Stromal cell of bone marrow (primary cell): ENCODE measurements around the gene SFSWAP.
"Not testable (repeated sequence)": the region's sequence is repeated elsewhere in the genome, so short reads cannot be mapped to it uniquely, and the experiment has no call there.

Experiments
- DNase-seq: peaks from one replicate; pipeline ENCODE4 v3.0.0-alpha.2; 2012; ENCODE audit warnings: low read depth

SFSWAP gene

DNA sequence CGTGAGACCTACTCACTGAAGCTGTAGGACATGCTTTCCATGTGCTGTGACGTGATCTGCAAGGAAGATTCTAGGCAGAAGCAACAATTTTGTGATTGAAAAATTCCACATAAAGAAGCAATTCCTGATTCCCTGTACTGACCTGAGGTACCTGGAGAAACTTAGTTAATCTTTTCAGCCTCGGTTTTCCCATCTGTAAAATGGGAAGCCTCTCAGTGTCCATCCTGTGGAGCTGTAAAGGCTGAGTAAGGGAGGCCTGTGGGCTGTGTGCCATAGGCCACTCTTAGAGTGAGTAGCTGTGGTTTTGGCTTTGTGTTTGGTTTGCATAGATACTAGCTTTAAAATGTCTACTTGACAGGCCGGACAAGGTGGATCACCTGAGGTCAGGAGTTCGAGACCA is 50.7 kb downstream of the SFSWAP start:
- no peak for DNase-seq

DNA sequence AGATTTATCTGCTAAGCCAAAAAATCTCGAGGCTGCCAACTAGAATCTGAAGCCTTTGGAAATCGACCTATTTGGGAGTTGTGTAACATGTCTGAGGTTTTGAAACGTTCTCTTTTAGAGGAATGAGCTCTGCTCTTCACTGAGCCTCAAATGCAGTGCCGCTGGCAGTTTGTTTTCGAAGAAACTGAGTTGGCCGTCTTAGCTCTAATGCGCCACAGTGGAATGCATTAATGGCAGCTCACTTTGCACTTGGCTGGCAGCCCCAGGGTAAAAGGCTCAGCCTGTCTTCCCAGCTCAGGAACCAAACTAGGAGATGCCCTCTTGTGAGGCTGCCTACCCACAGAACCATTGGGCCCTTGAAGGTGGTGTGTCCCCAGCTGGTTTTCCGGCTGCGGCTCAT is 53.8 kb downstream of the SFSWAP start:
- no peak for DNase-seq

DNA sequence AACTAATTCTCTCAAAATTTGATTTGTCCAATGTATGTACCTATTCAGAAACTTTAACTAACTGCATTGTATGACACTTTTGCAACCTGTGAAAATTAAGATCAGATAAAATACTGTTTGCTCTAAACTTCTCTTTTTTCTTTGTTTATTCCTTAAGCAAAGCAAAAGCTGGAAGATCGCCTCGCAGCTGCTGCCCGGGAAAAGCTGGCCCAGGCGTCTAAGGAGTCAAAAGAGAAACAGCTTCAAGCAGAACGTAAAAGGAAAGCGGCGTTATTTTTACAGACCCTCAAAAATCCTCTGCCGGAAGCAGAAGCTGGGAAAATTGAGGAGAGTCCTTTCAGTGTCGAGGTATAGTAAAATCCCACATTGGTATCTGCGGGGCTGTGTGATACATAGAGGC is 55.1 kb downstream of the SFSWAP start:
- DNase-seq, result no peak

DNA sequence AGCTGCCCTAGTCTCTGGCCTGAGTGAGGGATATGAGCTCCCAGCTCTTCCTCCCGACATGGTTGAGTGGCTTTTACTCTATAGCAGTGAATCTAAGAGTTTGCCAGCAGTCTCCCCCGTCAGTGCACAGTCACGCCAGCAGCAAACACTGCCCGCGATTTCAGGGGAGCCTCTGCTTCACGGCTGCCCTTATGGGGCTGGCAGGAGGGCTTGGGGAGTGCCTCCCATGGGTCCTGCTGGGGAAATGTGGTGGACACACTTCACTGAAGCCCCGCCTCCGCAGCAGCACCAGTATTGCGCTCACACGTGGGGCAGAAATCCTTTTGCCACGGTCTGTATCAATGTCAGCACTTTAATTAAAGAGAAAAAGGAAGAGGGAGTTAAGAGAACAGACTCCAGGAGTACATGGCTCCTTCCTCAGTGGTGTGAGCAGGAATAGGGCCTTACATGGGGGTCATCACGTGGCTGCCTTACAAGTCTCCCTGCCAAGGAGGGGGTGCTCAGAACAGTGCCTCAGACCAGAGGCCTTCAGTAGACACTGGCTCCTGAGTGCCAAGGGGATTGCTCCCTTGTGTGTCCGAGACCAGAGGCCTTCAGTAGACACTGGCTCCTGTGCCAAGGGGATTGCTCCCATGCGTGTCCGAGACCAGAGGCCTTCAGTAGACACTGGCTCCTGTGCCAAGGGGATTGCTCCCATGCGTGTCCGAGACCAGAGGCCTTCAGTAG is 55.7 kb downstream of the SFSWAP start:
- DNase-seq, result no peak

DNA sequence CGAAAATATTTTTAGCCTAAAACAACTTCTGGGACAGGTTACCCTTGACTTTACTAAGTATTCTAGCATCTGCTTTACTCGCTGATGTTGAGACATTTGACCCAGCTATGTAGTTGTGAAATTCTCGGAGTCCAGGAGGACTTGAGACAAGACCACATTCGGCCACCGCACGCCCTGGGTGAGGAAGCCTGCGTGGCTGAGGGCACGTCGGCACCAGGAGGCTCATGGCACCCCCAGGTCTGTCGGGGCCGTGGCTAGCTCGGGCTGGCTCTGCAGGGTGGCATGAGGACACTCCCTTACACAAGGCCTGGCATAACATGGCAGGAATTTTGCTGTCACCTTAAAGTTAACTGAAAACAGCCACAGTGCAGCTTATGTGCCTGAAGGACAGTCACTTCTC is 59.2 kb downstream of the SFSWAP start:
- DNase-seq, result no peak

DNA sequence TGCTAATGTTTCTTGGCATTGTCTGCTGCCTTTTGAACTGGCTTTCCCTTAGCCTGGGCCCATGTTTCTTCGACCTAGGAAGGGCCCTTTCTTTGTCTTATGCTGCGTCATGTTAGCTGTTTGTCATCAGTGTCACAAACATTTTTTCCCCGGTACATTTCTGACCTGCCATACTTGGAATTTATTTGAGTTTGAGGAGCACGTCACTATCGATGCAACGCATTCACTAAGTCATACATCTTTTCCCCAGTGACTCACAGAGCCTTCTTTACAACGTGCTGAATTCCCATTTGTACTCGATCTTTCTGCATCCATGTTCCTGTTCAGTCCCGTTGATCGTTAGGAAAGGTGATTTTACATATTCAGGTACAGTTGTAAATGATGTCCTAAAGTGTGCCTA is 61.1 kb downstream of the SFSWAP start:
- DNase-seq, result no peak

DNA sequence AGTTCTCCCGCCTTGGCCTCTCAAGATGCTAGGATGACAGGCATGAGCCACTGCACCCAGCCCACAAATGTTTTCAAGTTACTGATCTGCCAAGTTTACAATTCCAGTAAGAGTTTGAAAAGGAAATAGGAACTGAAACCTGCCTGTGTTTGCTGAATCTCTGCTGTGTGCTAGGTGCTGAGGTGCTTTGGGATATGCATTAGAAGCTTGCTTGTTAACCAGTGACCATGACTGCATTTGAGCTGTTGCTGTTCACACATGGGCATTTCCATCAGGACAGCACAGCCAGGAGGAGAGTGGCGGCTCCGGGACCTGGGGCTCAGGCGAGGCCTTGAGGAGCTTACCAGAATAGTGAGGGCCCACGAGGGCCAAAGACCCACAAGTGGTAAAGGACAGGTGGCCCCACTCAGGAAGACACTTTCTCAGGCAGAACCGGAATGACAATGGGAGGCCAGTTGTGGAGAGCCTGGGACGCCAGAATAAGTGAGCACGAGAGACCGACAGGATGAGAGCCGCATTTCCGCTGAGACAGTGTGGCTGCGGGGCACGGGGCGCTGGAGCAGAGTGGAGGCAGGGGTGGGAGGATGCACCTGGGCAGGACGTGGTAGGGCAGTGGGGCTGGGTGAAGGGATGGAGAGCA is 62.8 kb downstream of the SFSWAP start:
- DNase-seq, result no peak

DNA sequence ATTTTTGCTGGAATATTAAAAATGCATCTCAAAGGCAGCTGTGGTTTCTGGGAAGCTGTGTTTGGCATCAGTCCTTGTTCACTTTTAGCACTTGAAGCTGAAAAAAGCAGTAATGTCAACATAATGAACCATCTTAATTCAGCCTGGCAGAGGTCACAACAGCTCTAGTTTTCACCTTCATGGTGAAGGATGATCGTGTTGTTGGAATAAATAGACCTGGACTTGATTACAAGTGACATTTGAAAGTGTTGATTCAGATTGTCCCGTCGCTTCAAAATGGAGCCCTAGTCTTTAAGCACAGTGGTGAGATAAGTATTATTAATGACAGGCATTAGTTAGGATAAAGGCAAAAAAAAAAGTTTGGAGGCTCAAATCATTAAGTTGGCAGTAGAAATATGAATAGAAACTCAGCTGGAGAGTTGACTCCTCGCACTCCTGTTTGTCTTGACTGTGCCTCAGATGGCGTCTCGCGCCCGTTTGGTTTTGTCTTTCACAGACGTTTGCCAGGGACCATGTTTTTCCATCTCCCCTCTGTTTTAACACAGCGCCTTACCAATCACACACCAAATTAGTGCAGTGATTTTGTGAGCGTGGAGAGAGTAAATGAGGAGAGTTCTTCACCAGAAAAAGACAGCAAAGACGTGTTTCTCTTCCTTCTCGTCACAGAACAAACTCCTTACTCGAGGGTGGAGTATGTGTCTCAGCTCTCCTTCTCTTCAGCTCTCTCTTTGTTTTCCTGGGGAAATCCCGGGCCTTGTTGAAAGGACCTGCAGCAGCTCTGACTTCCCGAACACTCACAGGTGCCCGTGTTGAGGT is 63.9 kb downstream of the SFSWAP start:
- DNase-seq, result no peak

DNA sequence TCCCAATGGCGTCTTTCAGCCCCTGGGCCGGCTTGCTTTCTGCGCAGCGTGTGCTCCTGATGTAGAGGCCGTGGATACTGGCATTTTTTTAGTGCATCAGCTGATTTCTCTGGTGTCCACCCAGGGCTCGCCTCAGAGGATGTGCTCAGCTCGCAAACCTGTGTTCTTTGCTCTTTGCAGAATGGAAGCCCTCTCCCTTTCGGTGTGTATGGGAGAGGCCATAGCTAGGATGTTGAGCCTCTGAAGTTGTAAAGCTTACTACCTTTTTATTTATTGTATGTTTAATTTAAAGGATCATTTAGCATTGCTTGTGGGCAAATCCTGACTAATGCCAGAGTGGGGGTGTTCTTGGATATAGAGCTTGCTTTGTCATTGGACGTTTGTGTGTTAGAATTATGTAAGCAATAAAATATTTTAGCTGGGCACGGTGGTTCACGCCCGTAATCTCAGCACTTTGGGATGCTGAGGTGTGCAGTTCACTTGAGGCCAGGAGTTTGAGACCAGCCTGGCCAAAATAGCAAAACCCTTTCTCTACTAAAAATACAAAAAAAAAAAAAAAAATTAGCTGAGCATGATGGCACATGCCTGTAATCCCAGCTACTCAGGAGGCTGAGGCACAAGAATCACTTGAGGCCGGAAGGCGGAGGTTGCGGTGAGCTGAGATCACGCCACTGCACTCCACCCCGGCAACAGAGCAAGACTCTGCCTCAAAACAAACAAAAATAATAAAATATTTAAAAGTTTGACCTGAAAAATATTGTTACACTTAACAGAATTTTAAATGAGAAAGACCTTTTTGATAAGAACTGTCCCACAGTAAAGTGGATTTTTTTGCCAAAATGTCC is 64.7 kb downstream of the SFSWAP start:
- DNase-seq, result no peak

DNA sequence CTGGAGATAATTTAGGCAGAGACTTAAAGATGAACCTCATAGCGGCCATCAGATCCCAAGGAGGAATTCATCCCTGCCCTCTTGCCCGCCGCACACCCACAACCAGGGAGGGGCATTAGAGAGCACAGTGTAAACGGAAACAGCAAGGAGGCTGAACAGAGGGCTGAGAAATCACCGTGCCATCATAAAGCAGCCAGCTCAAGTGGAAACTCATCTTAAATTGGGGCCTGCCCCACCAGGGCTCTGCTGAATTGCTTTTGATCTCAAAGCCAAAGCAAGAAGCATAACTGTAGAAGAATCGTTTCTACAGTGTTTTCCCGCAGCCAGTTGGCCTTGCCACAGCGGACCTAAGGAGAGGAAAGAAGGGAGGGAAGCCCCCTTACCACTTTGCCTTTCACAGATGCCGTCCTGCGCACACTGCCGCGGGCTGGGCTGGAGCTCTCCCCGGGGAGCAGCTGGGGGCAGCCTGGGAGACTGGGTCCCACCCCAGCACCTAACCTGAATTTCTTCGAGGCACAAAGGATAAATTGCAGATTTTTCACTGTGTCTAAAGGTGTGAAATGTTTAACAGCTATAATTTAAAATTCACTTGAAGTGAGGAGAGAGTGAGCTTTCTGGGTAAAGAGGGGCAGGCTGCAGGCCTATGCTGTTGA is 65.5 kb downstream of the SFSWAP start:
- no peak for DNase-seq

DNA sequence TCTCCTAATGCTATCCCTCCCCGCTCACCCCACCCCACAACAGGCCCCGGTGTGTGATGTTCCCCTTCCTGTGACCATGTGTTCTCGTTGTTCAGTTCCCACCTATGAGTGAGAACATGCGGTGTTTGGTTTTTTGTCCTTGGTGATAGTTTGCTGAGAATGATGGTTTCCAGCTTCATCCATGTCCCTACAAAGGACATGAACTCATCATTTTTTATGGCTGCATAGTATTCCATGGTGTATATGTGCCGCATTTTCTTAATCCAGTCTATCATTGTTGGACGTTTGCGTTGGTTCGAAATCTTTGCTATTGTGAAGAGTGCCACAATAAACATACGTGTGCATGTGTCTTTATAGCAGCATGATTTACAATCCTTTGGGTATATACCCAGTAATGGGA is 66.4 kb downstream of the SFSWAP start:
- DNase-seq, result not testable (repeated sequence)

DNA sequence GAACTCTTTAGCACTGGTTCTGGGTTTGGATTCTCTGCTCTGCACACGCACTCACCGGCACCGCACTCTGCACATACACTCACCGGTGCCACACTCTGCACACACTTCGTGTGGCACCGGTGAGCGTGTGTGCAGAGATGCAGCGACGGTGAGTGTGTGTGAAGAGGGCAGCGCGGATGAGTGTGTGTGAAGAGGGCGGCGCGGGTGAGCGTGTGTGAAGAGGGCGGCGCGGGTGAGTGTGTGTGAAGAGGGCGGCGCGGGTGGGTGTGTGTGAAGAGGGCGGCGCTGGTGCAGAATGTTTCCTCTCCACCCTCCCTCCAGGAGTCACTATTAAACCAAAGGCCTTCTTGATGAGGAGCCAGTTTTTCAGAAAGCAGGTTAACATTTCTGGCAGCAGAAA is 68.1 kb downstream of the SFSWAP start:
- DNase-seq, result no peak

DNA sequence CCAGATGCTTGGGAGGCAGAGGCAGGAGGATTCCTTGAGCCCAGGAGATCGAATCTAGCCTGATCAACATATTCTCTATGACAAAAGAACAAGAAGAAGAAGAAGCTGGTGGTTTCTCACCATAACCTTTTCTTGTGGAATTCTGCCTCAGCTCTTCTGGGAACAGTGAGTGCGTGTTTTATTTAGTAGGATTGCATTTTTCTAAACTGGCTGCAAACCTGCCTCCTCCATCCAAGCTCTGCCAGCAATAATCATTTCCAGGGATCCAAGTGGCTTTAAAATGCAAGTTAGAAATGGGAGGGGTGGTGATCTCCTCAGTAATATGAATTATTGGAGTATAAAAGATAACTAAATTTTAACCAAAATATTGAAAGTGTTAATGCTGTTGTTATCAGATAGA is 71.2 kb downstream of the SFSWAP start:
- no peak for DNase-seq

DNA sequence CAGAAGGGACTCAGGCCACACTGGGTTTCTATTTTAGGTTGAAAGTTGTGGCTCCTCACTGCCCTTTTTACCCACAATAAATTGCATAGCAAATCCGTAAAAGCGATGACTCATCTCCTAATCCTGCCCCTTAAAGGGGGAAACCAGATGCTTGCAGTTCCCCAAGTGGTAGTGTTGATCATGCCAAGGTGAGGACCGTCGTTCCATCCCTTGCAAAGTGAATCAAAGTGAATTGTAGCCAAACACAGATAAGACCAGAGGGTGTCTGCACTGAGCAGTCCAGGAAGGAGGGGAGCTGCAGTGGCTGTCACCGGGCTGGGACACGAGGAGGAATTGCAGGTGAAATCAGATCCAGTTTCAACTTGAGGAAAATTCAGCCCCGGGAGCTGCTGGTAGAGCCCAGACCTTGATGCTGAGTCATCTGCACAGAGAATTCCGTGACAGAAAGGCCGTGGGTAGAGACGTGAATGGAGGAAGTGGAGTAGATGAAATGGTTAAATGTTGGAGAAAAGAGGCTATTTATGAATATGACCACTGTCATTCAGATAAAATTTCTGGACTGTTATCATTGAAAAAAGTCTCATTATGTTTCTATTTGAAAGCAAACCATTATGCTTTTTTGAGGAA is 73.1 kb downstream of the SFSWAP start:
- peak; percentile 68 for DNase-seq

DNA sequence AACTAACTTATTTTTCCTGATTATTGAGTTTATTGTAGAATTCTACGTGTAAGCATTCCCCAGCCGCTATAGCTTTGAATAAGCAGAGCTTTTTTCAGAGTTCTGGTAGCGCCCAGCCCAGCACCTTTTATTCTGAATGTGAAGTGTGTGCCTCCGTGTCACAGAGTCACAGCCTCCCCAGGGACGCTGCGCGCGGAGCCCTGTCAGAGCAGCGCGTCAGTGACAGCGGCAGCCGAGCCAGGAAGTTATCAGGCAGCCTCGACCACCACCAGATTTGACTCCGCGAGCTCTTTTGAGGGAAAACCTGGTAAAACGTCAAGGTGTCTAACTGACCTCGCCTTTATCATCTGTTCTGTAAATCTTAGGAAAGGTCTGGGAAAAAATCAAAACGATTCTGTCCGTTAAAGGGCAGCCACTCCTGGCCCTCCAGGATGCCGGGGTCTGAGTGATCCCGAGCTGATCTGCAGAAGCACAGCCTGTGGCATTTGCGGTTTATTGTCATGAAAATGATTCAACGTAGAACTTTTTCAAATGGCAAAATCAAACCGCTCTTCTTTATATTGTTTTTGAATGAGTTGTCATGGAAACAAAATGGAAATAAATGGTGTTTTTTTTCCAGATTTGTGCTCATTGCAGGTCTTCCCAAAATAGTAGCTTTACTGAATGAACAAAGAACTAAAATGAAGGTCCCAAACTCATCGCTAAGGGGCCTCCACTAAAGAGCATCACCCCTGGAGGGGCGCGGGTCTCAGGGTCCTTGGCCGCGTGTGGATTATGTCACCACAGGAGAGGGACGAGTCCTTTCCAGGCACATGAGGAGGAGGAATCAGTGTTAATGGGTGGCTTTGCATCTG is 74.2 kb downstream of the SFSWAP start:
- DNase-seq, result peak; percentile 61

DNA sequence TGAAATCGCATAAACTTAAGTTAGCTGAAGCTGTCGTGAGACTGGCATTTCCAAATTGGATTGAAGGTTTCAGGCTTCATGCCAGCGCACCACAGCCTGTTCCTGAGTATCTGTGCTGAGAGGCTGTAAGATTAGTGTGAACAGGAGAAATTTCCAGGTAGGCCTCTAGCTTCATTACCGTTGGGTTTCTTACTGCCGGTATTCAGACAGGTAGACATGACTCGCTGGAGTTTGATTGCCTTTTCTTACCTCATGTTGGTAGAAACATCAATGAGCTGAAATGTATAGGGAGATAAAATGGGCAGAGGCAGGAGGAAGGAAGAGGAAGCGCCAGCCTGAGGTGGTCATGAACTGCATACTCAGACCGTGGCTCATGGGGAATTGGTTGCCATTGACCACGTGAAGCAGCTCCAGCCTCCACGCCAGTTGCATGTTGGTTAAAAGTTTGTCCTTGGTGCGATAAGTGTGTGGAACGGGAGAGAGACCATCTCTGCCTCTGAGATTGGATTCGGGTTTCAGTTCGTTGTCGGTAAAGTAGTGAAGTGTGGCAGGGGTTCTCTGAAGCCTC is 75.0 kb downstream of the SFSWAP start:
- no peak for DNase-seq

DNA sequence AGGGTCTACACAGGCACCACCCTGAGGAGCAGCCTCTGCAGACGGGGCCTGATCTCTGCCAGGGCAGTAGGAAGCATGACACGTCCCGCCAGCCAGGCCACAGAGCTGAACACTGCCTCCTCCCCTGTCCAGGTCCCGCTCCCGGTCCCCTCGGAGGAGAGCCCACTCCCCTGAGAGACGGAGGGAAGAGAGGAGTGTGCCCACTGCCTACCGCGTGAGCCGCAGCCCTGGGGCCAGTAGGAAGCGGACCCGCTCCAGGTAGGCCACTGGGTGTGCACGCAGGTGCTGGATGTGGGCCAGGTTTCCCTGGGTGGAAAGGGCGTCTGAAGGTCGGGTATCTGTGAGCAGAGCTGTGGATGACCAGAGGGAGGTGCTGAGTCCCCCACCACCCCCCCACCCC is 75.4 kb downstream of the SFSWAP start:
- DNase-seq, result no peak

DNA sequence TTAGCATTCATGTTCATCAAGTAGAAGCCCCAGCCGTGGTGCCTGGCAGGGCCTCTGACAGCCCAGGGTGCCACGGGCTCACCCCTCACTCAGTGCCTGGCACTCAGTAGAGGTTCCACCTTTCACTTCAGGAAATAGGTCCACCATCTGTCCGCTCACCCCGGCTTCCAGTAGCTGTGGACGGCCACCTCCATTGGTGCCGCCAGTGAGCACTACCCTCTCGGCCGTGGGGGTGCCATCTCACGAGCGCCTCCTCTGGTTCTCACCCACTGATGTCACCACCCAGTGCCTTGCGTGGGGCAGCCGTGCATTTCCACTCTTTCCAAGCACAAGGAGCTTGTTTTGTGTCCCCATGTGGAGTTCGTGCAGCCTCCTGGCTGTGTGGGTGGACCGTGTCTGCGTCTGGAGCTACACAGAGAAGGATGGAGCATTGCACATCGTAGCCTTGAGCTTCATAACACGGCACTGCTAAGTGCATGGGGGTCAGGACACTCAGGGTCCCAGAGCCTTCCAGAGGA is 76.3 kb downstream of the SFSWAP start:
- no peak for DNase-seq

DNA sequence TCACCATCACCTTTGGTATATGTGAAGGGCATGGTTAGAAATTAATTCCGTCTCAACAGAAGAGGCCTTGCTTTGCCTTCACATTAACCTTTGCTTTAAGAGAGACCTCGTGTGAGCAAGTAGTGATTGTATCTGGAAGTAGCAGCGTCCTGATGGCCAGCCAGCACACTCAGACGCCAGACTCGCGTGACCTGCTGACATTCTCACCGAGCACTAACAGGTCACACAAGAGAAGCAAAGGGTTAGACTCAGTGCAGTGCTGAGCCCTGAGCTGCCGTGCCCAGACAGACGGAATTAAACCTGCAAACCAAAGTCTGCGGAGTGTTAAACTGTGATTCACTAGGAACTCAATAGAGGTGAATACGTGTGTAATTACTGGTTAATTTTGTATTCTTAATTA is 77.2 kb downstream of the SFSWAP start:
- no peak for DNase-seq

DNA sequence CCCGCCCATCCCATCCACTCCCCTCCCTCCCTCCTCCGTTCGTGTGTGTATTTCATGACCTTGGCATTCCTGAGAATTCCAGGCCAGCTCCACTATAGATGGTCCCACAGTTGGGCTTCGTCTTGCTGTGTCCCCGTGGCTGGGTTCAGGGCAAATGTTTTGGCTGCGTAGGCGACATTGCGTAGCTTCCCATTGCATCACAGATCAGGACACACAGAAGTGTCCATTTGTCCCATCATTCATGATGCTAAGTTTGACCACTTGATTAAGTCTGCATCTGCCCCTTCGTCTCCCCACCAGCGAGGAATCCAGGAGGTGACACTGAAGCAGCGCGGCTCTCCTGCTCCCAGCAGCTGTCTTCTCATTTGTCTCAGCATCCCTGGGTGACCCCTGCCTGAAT is 78.7 kb downstream of the SFSWAP start:
- no peak for DNase-seq
